Spleen (tissue), 13 donors: ENCODE measurements around the gene GRIN3B. TPM values are rescaled to one million over a fixed set of nuclear protein-coding genes. Genes with fewer than 3 reads are reported as not detected.
A peak's percentile ranks its signal among the peaks of the same experiment; 100 is the strongest.

Source experiments
- DNase-seq: peaks from one replicate; pipeline ENCODE4 v3.0.0-alpha.2; 2020
- H3K27ac ChIP-seq, 8 donors: fragments of 200-600 bp; sonication (generic) in 7 of 8; 1 replicate in 4 of 8; 2 replicates in 4 of 8; pipeline versions ENCODE4 v1.5.0 to v1.8.0; 2016 to 2021; ENCODE audit warnings: inconsistent platforms in 4 of 8, mild to moderate bottlenecking in 4 of 8, moderate library complexity in 1 of 8
- H3K27me3 ChIP-seq, 7 donors: fragments of 200-600 bp; sonication (generic) in 6 of 7; replicated peaks in 1 of 7; 1 replicate in 4 of 7; 2 replicates in 3 of 7; pipeline versions ENCODE4 v1.5.0 to v1.8.0; 2016 to 2021; ENCODE audit warnings: inconsistent platforms in 3 of 7, mild to moderate bottlenecking in 1 of 7
- H3K36me3 ChIP-seq, 6 donors: fragments of 200-600 bp; sonication (generic) in 5 of 6; 1 replicate in 4 of 6; 2 replicates in 2 of 6; pipeline versions ENCODE4 v1.5.0 to v1.8.0; 2016 to 2021; ENCODE audit warnings: inconsistent platforms in 2 of 6
- H3K4me1 ChIP-seq, 6 donors: fragments of 200-600 bp; sonication (generic) in 5 of 6; 1 replicate in 3 of 6; 2 replicates in 3 of 6; pipeline versions ENCODE4 v1.5.0 to v1.8.0; 2016 to 2021; ENCODE audit warnings: inconsistent platforms in 3 of 6
- H3K4me3 ChIP-seq, 8 donors: fragments of 200-600 bp; sonication (generic) in 7 of 8; 1 replicate in 4 of 8; 2 replicates in 4 of 8; pipeline versions ENCODE4 v1.5.0 to v1.8.0; 2016 to 2021; ENCODE audit warnings: inconsistent platforms in 4 of 8, mild to moderate bottlenecking in 4 of 8, moderate library complexity in 2 of 8
- H3K9me3 ChIP-seq, 8 donors: fragments of 200-600 bp; sonication (generic) in 7 of 8; 1 replicate in 4 of 8; 2 replicates in 4 of 8; pipeline versions ENCODE4 v1.5.0 to v1.8.0; 2016 to 2021; ENCODE audit warnings: inconsistent platforms in 4 of 8
- POLR2A ChIP-seq, 3 donors: fragments of 450-650 bp; IDR thresholded peaks; one replicate each; pipeline ENCODE4 v1.5.1; 2017; ENCODE audit warnings: antibody characterized with exemption in 3 of 3, mild to moderate bottlenecking in 1 of 3
- POLR2AphosphoS5 ChIP-seq, 3 donors: sonication (generic); formaldehyde crosslinking; IDR thresholded peaks; one replicate each; pipeline ENCODE4 v1.5.1; 2017; ENCODE audit warnings: antibody characterized with exemption in 3 of 3
- whole genome bisulfite sequencing, 5 donors: extraction: QIAGEN DNeasy Blood & Tissue Kit in 3 of 5; methylation state at CpG; one replicate each; pipeline versions ENCODE4 v1.1.5 to v1.1.7; 2013 to 2018; 5-methylcytosine and 5-hydroxymethylcytosine counted together
- intact Hi-C: fragments of 100-400 bp; cut with DNase I; formaldehyde crosslinking; loops from one replicate; pipeline ENCODE4 v1.15.0; 2023; ENCODE audit warnings: low total_unique reads
- long read RNA-seq, 2 donors: transcript quantifications; one replicate each; lab custom pipeline, GENCODE V29; 2026
- polyA plus RNA-seq, 3 donors: library from polyadenylated mRNA; stranded (reverse); fragments of 200-250 nt; gene quantifications; one replicate each; pipeline ENCODE4 v1.2.1, GENCODE V29; 2013
- total RNA-seq, 7 donors: library from RNA; depleted of rRNA in 3 of 7; stranded (reverse); fragments of >200 nt in 3 of 7; fragmentation: NEBNext Ultra II Directional in 4 of 7; extraction: Animal tissue kit (Norgen Biotek cat#: 25700) in 4 of 7; gene quantifications; one replicate each; pipeline versions ENCODE4 v1.1.0 to v1.2.1, GENCODE V29; 2016 to 2021
- TF ChIP-seq, protein P1 (sequence below), 11 experiments: fragments of 200-600 bp in 7 of 11; fragments of 450-650 bp in 4 of 11; sonication (generic) in 4 of 11; IDR thresholded peaks in 8 of 11; conservative IDR thresholded peaks in 3 of 11; 1 replicate in 7 of 11; 2 replicates in 4 of 11; pipeline versions ENCODE4 v1.4.0 to v1.8.0; 2016 to 2021; ENCODE audit warnings: antibody characterized with exemption in 11 of 11, inconsistent platforms in 4 of 11, mild to moderate bottlenecking in 1 of 11
- donor health status: healthy with polysubstance abuse.
- donor health status: DM: no; HTN: no; CAD: no; lungs with moderate emphysema.
- donor health status: DM: no; HTN: no; CAD: no.
- donor health status: Bipolar disorder and iron deficiency.
- donor health status: healthy.
- donor health status: DM: no; HTN: no; CAD: no.
- donor health status: DM: yes; HTN: yes; CAD: no.

Gene GRIN3B, protein sequence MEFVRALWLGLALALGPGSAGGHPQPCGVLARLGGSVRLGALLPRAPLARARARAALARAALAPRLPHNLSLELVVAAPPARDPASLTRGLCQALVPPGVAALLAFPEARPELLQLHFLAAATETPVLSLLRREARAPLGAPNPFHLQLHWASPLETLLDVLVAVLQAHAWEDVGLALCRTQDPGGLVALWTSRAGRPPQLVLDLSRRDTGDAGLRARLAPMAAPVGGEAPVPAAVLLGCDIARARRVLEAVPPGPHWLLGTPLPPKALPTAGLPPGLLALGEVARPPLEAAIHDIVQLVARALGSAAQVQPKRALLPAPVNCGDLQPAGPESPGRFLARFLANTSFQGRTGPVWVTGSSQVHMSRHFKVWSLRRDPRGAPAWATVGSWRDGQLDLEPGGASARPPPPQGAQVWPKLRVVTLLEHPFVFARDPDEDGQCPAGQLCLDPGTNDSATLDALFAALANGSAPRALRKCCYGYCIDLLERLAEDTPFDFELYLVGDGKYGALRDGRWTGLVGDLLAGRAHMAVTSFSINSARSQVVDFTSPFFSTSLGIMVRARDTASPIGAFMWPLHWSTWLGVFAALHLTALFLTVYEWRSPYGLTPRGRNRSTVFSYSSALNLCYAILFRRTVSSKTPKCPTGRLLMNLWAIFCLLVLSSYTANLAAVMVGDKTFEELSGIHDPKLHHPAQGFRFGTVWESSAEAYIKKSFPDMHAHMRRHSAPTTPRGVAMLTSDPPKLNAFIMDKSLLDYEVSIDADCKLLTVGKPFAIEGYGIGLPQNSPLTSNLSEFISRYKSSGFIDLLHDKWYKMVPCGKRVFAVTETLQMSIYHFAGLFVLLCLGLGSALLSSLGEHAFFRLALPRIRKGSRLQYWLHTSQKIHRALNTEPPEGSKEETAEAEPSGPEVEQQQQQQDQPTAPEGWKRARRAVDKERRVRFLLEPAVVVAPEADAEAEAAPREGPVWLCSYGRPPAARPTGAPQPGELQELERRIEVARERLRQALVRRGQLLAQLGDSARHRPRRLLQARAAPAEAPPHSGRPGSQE
- under 1 TPM in 2 of 7 donors, not detected in 5; 0.07 to 0.11 TPM for total RNA-seq
- not detected for polyA plus RNA-seq
- long read RNA-seq, donor 1, result 0 reads
- long read RNA-seq, donor 2, partial matches to known transcripts, result 0 of 12 reads
- long read RNA-seq, donor 2, other reads (novel, unspliced or antisense), result 12 of 12 reads

DNA sequence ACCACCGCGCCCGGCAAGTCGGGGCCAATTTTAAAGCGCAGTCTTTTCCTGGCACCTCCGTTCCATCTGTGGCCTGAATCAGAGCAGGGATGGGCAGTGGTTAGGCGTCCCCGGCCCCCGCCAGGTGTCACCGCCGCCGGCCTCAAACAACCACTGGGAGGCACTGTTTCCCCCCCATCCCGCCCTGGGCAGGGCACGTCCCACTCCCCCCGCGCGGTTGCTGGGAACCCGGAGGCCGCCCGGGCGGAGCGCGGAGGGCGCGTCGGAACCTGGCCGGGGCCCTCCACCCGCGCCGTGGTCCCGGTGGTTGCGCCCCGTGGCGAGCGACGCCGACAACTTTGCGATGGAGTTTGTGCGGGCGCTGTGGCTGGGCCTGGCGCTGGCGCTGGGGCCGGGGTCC, at the start of gene GRIN3B:
Gene GRIN3B, plus strand, starts transcription at position 325 of the 400 bp plus-strand sequence. Its CDS starts 19 bp downstream, at position 344.
- Histone ChIP-seq H3K4me1 (peaks cover 11 to 41% (median 33%) of the 10 kb centered on the region in 6 donors), H3K27me3 (peaks cover 0 to 97% (median 70%) of the 10 kb centered on the region in 7 donors), H3K27ac (no peak within 1 kb of the TSS), H3K36me3 (peaks cover 0 to 5% (median under 1%) of the 10 kb centered on the region in 6 donors), H3K9me3 (no peaks in the 10 kb centered on the region), H3K4me3 (peak within 1 kb of the TSS in 6 of 8 donors; percentile 15 to 65 (median 26))
- TF ChIP-seq POLR2A (IDR thresholded peaks at IDR 0.05) (no peak), POLR2AphosphoS5 (IDR thresholded peaks at IDR 0.05) (peak in 1 of 3 donors; percentile 47)
- TF ChIP-seq, protein P1, sequence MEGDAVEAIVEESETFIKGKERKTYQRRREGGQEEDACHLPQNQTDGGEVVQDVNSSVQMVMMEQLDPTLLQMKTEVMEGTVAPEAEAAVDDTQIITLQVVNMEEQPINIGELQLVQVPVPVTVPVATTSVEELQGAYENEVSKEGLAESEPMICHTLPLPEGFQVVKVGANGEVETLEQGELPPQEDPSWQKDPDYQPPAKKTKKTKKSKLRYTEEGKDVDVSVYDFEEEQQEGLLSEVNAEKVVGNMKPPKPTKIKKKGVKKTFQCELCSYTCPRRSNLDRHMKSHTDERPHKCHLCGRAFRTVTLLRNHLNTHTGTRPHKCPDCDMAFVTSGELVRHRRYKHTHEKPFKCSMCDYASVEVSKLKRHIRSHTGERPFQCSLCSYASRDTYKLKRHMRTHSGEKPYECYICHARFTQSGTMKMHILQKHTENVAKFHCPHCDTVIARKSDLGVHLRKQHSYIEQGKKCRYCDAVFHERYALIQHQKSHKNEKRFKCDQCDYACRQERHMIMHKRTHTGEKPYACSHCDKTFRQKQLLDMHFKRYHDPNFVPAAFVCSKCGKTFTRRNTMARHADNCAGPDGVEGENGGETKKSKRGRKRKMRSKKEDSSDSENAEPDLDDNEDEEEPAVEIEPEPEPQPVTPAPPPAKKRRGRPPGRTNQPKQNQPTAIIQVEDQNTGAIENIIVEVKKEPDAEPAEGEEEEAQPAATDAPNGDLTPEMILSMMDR (IDR thresholded peaks at IDR 0.05 in 8 of 11, conservative IDR thresholded peaks at IDR 0.05 in 3 of 11), result peak in 10 of 11 experiments; percentile 14 to 76 (median 51)
- WGBS, 5 donors, result 2 to 5% (median 2%) methylated on average over 17 to 43 of the region's 43 CpGs
- intact Hi-C loops, result no loop called here
- DNase-seq, result peak; percentile 91

DNA sequence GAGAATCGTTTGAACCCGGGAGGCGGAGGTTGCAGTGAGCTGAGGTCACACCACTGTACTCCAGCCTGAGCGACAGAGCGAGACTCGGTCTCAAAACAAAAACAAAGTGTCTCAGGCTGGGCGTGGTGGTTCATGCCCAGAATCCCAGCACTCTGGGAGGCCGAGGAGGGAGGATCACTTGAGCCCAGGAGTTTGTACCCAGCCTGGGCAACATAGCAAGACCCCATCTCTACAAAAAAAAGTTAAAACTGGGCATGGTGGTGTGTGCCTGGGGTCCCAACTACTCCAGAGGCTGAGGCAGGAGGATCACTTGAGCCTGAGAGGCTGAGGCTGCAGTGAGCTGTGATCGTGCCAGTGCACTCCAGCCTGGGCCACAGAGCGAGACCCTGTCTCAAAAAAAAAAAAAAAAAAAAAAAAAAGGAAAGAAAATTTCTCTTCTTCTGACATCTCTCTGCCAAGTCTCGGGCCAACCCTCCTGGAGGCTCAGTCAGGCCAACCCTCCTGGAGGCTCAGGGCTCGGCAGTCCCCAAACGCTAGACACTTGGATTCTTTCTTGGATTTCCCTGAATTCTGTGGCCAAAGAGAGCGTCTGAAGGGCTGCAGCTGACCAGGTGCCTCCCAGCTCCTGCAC, 48.1 kb upstream of the GRIN3B start:
- no peak for DNase-seq
- intact Hi-C loops, result no loop called here
- no peaks in the 10 kb centered on the region for H3K27me3 ChIP-seq
- H3K4me3 ChIP-seq, result peak overlapping the region in 1 of 8 donors; percentile 54
- H3K36me3 ChIP-seq, result peaks cover 0 to 10% (median 0%) of the 10 kb centered on the region in 6 donors
- TF ChIP-seq POLR2AphosphoS5 (IDR thresholded peaks at IDR 0.05) (no peak), POLR2A (IDR thresholded peaks at IDR 0.05) (no peak)
- TF ChIP-seq, protein P1 (IDR thresholded peaks at IDR 0.05 in 8 of 11, conservative IDR thresholded peaks at IDR 0.05 in 3 of 11), result no peak
- H3K27ac ChIP-seq, result peak overlapping the region in 4 of 8 donors; percentile 29 to 79 (median 67)
- 67 to 77% (median 72%) methylated on average over 14 of the region's 14 CpGs for WGBS, 5 donors
- peaks cover 8 to 97% (median 60%) of the 10 kb centered on the region in 6 donors for H3K4me1 ChIP-seq
- no peaks in the 10 kb centered on the region for H3K9me3 ChIP-seq

DNA sequence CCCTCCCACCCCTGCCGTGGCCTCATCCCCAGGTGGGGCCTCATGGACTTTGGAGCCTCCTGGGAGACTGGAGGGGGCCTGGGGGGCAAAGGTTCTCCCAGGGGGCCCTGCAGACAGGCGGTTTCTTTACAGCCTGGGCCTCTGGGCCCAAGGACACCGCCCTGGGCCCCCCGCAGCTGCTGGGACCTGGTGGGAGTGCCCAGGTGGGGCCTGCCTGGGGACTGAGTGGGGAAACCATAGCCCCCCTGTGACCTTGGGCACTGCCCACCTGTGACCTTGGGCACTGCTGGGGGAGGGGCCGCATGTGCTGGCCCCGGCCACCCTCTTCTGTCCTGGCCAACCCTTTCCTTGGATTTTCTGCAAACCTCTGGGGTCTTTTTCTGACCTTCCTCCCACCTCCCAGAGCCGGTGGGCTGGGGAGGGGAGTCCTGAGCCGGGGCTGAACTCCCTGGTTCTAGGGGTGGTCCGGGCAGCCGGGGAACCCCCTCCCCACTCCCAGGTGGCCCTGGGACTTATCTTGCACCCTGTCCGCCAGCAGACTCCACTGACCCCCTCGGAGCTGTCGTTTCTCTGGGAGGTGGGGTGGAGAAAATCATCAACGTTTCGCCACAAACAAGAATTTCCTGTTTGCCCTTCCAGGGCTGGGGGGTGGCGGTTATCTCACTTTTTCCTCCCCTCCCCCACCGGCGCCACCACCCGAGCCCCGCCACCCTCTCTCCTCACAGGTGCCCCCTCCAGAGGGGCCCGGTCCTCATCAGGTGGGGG, 47.4 kb upstream of the GRIN3B start:
- intact Hi-C loops, result no loop called here
- peaks cover 0 to 5% (median 0%) of the 10 kb centered on the region in 6 donors for H3K36me3 ChIP-seq
- H3K27ac ChIP-seq, result peak overlapping the region in 6 of 8 donors; percentile 4 to 79 (median 62)
- H3K4me3 ChIP-seq, result peak overlapping the region in 5 of 8 donors; percentile 4 to 54 (median 17)
- H3K4me1 ChIP-seq, result peaks cover 8 to 92% (median 54%) of the 10 kb centered on the region in 6 donors
- H3K27me3 ChIP-seq, result no peaks in the 10 kb centered on the region
- TF ChIP-seq, protein P1 (IDR thresholded peaks at IDR 0.05 in 8 of 11, conservative IDR thresholded peaks at IDR 0.05 in 3 of 11), result no peak
- TF ChIP-seq POLR2A (IDR thresholded peaks at IDR 0.05) (no peak), POLR2AphosphoS5 (IDR thresholded peaks at IDR 0.05) (no peak)
- no peak for DNase-seq
- 11 to 20% (median 15%) methylated on average over 19 to 21 of the region's 21 CpGs for WGBS, 5 donors
- no peaks in the 10 kb centered on the region for H3K9me3 ChIP-seq
